HEK293 (cell line): ENCODE data around the gene CASKIN2.

Experiments
- BCL11A ChIP-seq: fragments of 450-650 bp; formaldehyde crosslinking; IDR thresholded peaks from 2 replicates; pipeline ENCODE4 v1.5.1; 2016; ENCODE audit warnings: low read depth, missing biosample characterization, missing genetic modification characterization
- ZNF24 ChIP-seq: fragments of 450-650 bp; formaldehyde crosslinking; IDR thresholded peaks from 2 replicates; pipeline ENCODE4 v1.5.1; 2016; ENCODE audit warnings: missing biosample characterization, missing genetic modification characterization
- ZNF416 ChIP-seq: fragments of 450-650 bp; formaldehyde crosslinking; IDR thresholded peaks from 2 replicates; pipeline ENCODE4 v1.5.1; 2016; ENCODE audit warnings: missing biosample characterization, missing genetic modification characterization
- TF ChIP-seq, protein P1 (sequence below): fragments of 450-650 bp; formaldehyde crosslinking; IDR thresholded peaks from 2 replicates; pipeline ENCODE4 v1.5.1; 2017; ENCODE audit warnings: missing biosample characterization, mild to moderate bottlenecking, missing genetic modification characterization, moderate library complexity
- TF ChIP-seq, protein P2 (sequence below): fragments of 450-650 bp; formaldehyde crosslinking; IDR thresholded peaks from 2 replicates; pipeline ENCODE4 v1.5.1; 2016; ENCODE audit warnings: missing biosample characterization, missing genetic modification characterization
- TF ChIP-seq, protein P3 (sequence below): fragments of 450-650 bp; formaldehyde crosslinking; IDR thresholded peaks from 2 replicates; pipeline ENCODE4 v1.5.1; 2016; ENCODE audit warnings: missing biosample characterization, missing genetic modification characterization, low read depth

DNA sequence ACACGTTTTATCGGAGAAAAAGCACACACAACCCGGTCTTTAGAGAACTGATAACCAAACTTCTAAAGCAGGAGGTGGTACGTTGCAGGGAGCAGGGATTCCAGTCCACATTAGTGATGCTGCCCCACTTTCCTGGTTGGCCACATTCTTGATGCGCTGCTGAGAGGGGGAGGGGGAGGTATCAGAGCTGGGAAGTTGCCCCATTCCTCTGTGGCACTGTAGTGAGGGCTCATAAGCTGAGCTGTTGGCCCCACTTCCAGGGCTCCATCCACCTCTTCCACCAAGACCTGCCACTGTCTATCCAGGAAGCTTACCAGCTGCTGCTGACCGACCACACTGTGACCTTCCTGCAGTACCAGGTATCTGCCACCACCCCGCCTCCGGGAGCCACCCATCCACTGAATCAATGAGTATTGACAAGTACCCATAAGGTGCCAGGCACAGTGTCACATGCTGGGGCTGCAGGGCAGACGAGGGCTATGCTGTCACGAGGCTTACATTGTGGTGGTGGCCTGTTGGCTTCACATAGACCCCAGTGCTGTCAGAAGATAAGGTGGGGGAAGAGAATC, 2.0 kb upstream of the CASKIN2 start:
- TF ChIP-seq BCL11A (tag by site-specific recombination), result no peak
- TF ChIP-seq, protein P1, sequence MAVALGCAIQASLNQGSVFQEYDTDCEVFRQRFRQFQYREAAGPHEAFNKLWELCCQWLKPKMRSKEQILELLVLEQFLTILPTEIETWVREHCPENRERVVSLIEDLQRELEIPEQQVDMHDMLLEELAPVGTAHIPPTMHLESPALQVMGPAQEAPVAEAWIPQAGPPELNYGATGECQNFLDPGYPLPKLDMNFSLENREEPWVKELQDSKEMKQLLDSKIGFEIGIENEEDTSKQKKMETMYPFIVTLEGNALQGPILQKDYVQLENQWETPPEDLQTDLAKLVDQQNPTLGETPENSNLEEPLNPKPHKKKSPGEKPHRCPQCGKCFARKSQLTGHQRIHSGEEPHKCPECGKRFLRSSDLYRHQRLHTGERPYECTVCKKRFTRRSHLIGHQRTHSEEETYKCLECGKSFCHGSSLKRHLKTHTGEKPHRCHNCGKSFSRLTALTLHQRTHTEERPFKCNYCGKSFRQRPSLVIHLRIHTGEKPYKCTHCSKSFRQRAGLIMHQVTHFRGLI, result peak; percentile 82
- no peak for TF ChIP-seq ZNF24
- TF ChIP-seq, protein P2, sequence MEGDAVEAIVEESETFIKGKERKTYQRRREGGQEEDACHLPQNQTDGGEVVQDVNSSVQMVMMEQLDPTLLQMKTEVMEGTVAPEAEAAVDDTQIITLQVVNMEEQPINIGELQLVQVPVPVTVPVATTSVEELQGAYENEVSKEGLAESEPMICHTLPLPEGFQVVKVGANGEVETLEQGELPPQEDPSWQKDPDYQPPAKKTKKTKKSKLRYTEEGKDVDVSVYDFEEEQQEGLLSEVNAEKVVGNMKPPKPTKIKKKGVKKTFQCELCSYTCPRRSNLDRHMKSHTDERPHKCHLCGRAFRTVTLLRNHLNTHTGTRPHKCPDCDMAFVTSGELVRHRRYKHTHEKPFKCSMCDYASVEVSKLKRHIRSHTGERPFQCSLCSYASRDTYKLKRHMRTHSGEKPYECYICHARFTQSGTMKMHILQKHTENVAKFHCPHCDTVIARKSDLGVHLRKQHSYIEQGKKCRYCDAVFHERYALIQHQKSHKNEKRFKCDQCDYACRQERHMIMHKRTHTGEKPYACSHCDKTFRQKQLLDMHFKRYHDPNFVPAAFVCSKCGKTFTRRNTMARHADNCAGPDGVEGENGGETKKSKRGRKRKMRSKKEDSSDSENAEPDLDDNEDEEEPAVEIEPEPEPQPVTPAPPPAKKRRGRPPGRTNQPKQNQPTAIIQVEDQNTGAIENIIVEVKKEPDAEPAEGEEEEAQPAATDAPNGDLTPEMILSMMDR (tag by site-specific recombination), result peak; percentile 30; the same call in 1 of the 2 replicates
- no peak for TF ChIP-seq ZNF416 (tag by site-specific recombination)
- TF ChIP-seq, protein P3, sequence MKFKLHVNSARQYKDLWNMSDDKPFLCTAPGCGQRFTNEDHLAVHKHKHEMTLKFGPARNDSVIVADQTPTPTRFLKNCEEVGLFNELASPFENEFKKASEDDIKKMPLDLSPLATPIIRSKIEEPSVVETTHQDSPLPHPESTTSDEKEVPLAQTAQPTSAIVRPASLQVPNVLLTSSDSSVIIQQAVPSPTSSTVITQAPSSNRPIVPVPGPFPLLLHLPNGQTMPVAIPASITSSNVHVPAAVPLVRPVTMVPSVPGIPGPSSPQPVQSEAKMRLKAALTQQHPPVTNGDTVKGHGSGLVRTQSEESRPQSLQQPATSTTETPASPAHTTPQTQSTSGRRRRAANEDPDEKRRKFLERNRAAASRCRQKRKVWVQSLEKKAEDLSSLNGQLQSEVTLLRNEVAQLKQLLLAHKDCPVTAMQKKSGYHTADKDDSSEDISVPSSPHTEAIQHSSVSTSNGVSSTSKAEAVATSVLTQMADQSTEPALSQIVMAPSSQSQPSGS (tag by site-specific recombination), result no peak
